Hepatic stellate cell (primary cell): ENCODE results near the gene NPPA.
A peak's percentile ranks its signal among the peaks of the same experiment; 100 is the strongest.

Experiments used
- DNase-seq: peaks from one replicate; pipeline ENCODE4 v3.0.0; 2011; ENCODE audit warnings: low spot score

Gene NPPA

DNA sequence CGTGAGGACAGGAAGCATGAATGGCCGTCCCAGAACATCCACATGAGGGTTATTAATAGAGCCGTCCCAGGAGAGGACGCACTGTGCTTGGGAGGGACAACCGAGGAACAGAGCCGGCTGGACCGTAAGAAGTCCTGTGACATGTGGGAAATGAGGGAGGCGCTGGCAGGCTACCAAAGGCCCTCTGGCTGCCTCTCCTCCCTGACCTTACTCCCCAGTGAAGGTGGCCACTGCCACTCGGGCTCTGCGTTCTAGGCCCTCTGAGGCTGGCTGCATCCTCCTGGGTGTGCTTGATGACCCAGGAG is 26.6 kb upstream of the NPPA start:
- no peak for DNase-seq

- no peak for DNase-seq
Measured at GRCh38 chr1:11873395-11874257, 26.0 kb upstream of the NPPA start.

GRCh38 chr1:11872545-11872944 is 25.0 kb upstream of the NPPA start:
- DNase-seq: no peak

- DNase-seq: no peak
Measured at GRCh38 chr1:11869650-11870207, 22.1 kb upstream of the NPPA start.

DNA sequence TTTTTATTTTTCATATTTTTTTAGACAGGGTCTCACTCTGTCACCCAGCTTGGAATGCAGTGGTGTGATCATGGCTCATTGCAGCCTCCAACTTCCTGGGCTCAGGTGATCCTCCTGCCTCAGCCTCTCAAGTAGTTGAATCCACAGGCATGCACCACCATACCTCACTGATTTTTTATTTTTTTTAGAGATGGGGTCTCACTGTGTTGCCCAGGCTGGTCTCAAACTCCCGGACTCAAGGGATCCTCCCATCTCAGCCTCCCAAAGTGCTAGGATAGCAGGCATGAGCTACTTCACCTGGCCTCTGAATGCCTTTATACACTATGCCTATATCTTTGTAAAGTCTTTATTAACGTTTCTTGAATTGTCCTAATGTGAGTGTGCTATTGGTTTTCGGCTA is 21.5 kb upstream of the NPPA start:
- DNase-seq: no peak

DNA sequence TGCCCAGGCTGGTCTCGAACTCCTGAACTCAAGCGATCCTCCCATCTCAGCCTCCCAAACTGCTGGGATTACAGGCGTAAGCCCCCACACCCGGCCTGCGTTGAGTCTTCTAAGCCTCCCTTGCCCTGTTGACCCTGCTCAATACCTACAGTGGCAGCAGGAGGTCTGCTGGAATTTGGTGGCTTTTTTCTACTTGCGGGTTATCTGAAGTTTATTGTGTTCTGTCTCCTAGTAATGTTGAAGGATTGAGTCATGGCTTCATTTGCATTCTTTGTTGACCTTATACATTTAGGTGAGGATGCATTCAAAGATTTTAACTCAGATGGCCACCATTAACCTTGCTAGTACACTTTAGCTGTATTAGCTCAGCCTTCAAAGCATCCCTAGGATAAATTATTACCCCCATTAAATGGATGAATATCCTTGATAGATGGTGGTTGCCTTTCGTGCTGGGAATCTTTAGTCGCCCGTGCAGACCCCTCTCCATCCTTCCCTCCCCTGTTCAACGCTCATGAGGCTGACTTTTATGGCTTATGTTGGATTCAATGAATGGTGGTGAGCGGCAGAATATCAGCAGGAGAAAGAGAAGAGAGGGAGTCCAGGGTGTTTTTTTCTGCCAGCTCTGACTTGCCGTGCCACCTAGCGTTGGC is 20.9 kb upstream of the NPPA start:
- no peak for DNase-seq

GRCh38 chr1:11862890-11863289 is 15.3 kb upstream of the NPPA start:
- DNase-seq: no peak

DNA sequence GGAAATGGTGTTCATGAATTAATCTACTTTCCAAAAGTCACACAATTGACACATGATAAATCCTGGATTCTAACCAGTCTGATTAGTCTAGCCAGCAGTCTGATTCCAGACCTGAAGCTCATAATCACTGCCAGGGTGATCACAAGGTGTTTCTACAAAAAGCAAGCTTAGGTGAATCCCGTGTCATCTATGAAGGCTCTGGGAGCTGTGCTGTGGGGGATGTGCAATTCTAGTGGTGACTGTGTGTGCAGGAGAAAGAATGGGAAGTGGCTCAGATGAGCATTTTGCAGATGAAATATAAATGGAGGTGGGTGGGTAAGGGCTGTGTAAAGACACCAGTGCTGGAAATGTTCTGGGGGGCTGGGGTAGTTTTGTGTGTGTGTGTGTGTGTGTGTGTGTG is 13.0 kb upstream of the NPPA start:
- DNase-seq: no peak

GRCh38 chr1:11860083-11860482 is 12.5 kb upstream of the NPPA start:
- DNase-seq: no peak

GRCh38 chr1:11858968-11859871 is 11.6 kb upstream of the NPPA start:
- peak; percentile 73 for DNase-seq

- no peak for DNase-seq
Measured at GRCh38 chr1:11858613-11858967, 11.0 kb upstream of the NPPA start, which contains the start of gene NPPB. Gene NPPB (minus strand): TSS chr1:11858945. CDS start chr1:11858833, 112 bp downstream.

DNA sequence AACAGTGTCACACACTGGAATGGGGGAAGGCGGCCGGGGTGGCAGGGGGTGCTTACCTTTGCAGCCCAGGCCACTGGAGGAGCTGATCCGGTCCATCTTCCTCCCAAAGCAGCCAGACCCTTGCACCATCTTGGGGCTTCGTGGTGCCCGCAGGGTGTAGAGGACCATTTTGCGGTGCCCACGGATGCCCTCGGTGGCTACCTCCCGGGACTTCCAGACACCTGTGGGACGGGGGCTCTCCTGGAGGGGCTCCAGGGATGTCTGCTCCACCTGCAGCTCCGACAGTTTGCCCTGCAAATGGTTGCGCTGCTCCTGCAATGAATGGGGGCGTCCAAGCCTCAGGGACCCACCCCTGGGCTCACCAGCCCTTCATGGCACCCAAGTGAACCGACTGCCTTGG is 10.6 kb upstream of the NPPA start:
- no peak for DNase-seq

DNA sequence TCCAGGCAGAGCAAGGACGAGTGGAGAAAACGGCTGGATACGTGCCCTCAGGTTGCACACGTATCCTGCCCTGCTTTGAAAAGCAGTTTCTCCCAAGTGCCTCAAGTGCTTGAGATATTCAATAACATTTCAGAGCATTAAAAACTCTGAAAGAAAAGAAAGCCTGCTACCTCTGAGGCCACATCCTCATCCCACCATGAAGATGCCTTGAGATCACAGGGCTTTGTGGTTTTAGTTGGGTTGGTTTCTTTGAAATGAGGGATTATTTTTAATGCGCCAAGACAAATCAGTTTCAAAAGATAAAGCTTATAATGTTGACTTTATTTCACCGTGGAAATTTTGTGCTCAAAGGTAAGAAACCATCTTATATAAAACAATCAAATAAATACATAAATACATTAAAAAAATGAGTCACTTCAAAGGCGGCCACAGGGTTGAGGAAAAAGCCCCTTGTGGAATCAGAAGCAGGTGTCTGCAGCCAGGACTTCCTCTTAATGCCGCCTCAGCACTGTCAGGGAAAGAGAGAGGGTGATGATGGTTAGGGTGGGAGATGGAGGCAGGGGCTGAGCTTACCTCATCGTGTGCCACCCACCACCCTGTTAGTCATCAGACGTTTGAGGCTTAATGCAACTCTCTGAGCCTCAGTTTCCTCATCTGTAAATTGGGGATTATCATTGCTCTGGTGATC is 9.7 kb upstream of the NPPA start:
- no peak for DNase-seq

DNA sequence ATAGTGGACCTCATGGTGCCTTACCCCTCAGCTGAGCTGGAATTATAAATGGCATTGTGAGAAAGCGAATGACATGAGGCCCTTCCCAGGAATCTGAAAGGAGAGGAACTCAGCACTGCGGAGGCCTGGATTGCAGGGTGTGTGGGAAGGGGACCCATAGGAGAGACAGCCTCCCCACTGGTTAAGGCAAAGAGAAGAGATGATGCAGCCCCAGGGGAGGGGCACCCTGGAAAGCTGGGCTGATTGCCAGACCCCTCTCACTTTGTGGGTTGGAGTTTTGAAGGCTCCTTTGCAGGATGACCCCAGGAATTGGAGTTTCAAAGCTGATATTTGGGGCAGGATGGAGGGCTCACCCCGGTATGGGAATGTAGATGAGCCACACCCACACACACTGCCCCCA is 9.1 kb upstream of the NPPA start:
- no peak for DNase-seq

DNA sequence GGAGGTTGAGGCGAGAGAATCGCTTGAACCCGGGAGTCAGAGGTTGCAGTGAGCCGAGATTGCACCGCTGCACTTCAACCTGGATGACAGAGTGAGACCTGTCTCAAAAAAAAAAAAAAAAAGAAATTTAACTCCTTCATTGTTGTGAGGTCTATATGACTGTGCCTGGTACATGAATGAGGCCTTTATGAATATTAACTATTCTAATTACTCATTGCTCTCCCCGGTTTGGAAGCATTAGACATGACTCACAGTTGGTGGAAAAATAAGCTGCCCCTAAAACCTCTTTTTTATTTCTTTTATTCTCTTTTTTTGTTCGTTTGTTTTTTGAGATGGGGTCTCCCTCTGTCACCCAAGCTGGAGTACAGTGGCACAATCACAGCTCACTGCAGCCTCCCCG is 7.8 kb upstream of the NPPA start:
- DNase-seq: no peak

DNA sequence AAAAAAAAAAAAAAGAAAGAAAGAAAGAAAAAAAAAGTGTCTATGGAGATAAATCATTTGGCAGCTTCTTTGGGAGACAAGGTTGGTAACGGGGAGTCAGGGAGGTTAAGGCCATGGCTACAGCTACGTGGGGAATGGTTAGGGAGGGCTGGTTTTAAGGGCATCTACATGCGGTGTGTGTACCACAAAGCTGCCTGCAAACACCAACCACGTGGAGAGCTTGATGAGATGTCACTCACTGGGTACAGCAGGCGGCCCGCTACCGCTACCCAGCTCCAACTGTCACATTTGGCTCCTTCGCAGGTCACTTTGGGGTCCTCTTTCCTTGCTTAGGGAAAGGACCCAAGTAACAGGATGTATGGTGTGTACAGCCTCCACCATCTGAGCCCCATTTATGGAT is 6.9 kb upstream of the NPPA start:
- no peak for DNase-seq

- no peak for DNase-seq
Measured at GRCh38 chr1:11851180-11851579, 3.6 kb upstream of the NPPA start.

- no peak for DNase-seq
Measured at GRCh38 chr1:11850156-11850555, 2.6 kb upstream of the NPPA start.

- DNase-seq: no peak
Measured at GRCh38 chr1:11848373-11848700, 754 bp upstream of the NPPA start.

GRCh38 chr1:11845641-11846335 is 1.8 kb downstream of the NPPA start:
- no peak for DNase-seq
